ENCODE data around the gene NCAM1.
A peak's percentile ranks its signal among the peaks of the same experiment; 100 is the strongest.

Gene NCAM1

DNA sequence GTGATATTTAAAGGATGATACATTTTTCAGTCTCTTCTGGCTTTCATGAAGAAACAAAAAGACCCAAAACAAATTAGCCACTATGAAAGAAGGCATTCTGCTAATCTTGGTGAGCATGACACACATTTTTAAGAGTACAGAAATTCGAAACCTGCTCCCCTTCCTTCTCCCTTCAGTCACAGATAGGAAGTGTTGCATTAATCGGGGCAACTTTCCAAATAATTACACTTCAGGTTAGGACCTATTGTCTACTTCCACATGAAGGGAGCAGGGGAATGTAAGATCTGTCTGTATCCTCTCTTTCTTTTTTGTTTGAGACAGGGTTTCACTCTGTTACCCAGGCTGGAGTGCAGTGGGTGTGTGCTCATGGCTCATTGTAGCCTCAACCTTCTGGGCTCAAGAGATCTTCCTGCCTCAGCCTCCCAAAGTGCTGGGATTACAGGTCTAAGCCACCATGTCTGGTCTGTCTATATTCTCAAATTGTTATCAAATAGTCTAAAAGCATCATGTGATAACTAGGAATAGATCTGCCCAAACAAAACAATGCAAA is 45.8 kb downstream of the NCAM1 start:
- Histone ChIP-seq H3K9ac (ENCODE audit: low read length) (no peak overlapping the region), H3K27me3 (ENCODE audit: control insufficient read depth, insufficient read depth, low read length) (no peaks in the 10 kb centered on the region), H3K27ac (ENCODE audit: low read depth, low read length) (no peak overlapping the region), H3K36me3 (ENCODE audit: control insufficient read depth, insufficient read depth, low read length) (no peaks in the 10 kb centered on the region), H3K4me1 (ENCODE audit: control insufficient read depth, insufficient read depth, low read length) (no peaks in the 10 kb centered on the region), H3K4me3 (ENCODE audit: low read length) (no peak overlapping the region)

DNA sequence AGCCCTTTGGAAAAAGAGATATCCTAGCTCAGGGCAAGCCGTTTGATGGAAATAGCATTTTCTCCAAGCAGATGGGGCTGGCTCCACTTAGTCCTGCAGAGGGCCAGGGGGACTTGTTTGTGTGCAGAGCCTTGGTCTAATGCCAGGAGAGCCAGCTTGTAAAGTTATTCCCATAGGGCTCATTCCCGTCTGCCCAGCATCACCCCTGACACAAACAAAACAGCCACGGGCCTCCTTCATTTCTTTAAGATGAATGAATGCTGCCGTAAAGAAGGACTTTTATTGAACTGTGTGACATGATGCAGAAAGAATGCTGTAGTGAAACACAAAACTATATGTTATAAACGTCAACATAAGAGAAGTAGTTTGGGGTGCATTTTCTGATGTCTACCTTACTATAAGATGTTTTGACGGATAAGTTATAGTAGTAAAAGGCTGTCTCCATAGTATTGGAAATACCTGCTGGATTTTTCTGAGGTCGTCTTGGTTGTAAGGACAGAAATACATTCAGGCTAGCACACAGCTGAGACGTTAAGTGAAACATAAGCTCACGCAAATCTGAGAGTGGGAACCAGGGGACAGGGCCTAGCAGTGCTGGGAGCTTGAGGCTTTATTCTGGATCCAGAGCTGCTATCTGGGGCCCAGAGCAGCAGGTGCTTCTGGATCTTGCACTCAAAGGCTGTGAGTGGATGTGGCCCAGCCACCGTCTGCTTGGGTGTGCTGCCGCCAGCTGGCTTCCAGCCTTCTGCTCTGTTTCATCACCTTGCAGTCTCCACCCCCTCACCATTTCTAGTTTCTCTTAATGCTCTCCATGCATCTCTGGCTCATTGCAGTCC is 53.3 kb downstream of the NCAM1 start:
- Histone ChIP-seq H3K27me3 (ENCODE audit: control insufficient read depth, insufficient read depth, low read length) (no peaks in the 10 kb centered on the region), H3K4me1 (ENCODE audit: control insufficient read depth, insufficient read depth, low read length) (peaks cover 13% of the 10 kb centered on the region)

DNA sequence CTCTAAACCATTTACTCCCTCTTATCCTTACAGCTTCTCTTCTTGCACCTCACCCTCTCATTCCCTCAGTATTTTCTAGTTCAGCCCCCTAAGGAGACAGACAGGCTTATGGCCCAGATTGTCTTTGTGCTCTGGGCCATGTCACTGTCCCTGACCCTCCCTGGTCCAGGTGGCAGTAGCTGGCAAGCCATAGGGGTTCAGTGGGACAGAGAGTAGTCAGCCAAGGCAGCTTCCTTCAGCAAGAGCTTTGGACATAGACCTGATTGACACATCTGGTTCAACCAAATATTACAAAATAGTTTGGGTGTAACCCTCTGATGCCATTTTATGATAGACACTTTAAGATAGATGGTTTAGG is 53.9 kb downstream of the NCAM1 start:
- Histone ChIP-seq H3K4me3 (ENCODE audit: low read length) (no peak overlapping the region), H3K9ac (ENCODE audit: low read length) (no peak overlapping the region), H3K27me3 (ENCODE audit: control insufficient read depth, insufficient read depth, low read length) (no peaks in the 10 kb centered on the region), H3K36me3 (ENCODE audit: control insufficient read depth, insufficient read depth, low read length) (no peaks in the 10 kb centered on the region), H3K27ac (ENCODE audit: low read depth, low read length) (peak overlapping the region; percentile 53), H3K4me1 (ENCODE audit: control insufficient read depth, insufficient read depth, low read length) (peaks cover 13% of the 10 kb centered on the region)

More for the DNA sequence above, 53.3 kb downstream of the NCAM1 start:
- Histone ChIP-seq H3K27ac (ENCODE audit: low read depth, low read length) (peak overlapping the region; percentile 57), H3K9ac (ENCODE audit: low read length) (no peak overlapping the region), H3K4me3 (ENCODE audit: low read length) (no peak overlapping the region), H3K36me3 (ENCODE audit: control insufficient read depth, insufficient read depth, low read length) (no peaks in the 10 kb centered on the region)

DNA sequence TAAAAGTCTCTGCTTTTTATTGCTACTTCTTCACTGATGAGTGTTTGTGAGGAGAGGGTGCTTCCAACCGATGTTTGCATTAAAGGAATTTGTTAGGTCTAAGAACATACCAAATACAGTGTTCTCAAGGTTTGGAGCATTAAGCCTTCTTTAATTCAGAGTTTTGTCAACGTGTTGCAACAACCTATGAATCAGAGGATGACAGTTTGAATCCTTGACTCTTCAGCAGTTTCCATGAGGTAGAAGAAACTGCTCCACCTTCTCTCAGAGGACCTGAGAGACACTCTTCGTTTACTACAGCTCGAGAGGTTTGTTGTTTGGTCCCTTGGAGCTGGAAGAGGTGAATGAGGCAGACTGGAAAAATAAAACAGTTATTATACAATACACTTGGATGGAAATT is 55.7 kb downstream of the NCAM1 start:
- H3K27ac ChIP-seq (ENCODE audit: low read depth, low read length) = no peak overlapping the region
- H3K4me1 ChIP-seq (ENCODE audit: control insufficient read depth, insufficient read depth, low read length) = peaks cover 13% of the 10 kb centered on the region
- H3K4me3 ChIP-seq (ENCODE audit: low read length) = no peak overlapping the region

DNA sequence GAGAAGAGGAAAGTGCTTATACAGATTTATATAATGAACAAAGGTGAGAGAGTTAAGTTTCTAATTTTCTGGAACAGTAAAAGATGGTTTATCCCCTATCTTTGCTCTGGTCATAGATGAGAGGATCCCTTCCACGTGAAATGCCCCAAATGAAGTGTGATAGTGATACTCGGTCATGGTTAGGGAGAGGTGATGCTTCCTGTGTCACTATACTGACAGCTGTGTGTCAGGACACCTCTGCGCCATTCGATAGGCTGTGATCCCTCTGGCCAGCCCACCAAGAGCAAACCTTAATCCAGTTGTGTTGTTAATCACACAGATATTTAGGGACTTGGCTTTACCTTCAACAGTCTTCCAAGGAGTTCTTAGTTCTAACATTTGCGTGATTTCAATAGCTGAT is 57.7 kb downstream of the NCAM1 start:
- peaks cover 13% of the 10 kb centered on the region for H3K4me1 ChIP-seq (ENCODE audit: control insufficient read depth, insufficient read depth, low read length)

More for the DNA sequence above, 55.7 kb downstream of the NCAM1 start:
- H3K27me3 ChIP-seq (ENCODE audit: control insufficient read depth, insufficient read depth, low read length) = no peaks in the 10 kb centered on the region
- no peak overlapping the region for H3K9ac ChIP-seq (ENCODE audit: low read length)
- H3K36me3 ChIP-seq (ENCODE audit: control insufficient read depth, insufficient read depth, low read length) = no peaks in the 10 kb centered on the region

DNA sequence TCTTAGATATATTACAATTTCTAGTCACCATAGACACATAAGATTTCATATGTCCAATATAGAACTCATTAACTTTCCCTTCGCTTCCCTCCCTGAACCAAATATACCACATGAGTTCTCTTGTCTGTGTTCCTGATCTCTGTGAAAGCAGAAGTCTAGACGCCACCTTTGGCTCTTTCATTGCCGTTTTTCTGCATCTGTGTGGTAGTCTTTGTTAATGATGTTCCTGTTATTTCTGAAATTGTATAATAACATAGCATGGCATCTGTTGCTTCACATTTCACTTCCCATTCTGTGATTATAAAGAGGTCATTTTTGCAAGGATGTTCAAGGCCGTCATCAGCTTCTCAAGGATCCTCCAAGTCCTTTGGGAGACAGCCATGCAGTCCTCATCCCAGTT is 58.5 kb downstream of the NCAM1 start:
- no peaks in the 10 kb centered on the region for H3K36me3 ChIP-seq (ENCODE audit: control insufficient read depth, insufficient read depth, low read length)
- H3K27me3 ChIP-seq (ENCODE audit: control insufficient read depth, insufficient read depth, low read length) = no peaks in the 10 kb centered on the region
- H3K27ac ChIP-seq (ENCODE audit: low read depth, low read length) = no peak overlapping the region
- H3K9ac ChIP-seq (ENCODE audit: low read length) = no peak overlapping the region
- H3K4me1 ChIP-seq (ENCODE audit: control insufficient read depth, insufficient read depth, low read length) = peaks cover 5% of the 10 kb centered on the region
- no peak overlapping the region for H3K4me3 ChIP-seq (ENCODE audit: low read length)

More for the DNA sequence above, 57.7 kb downstream of the NCAM1 start:
- Histone ChIP-seq H3K27ac (ENCODE audit: low read depth, low read length) (no peak overlapping the region), H3K4me3 (ENCODE audit: low read length) (no peak overlapping the region), H3K9ac (ENCODE audit: low read length) (no peak overlapping the region), H3K36me3 (ENCODE audit: control insufficient read depth, insufficient read depth, low read length) (no peaks in the 10 kb centered on the region), H3K27me3 (ENCODE audit: control insufficient read depth, insufficient read depth, low read length) (no peaks in the 10 kb centered on the region)

DNA sequence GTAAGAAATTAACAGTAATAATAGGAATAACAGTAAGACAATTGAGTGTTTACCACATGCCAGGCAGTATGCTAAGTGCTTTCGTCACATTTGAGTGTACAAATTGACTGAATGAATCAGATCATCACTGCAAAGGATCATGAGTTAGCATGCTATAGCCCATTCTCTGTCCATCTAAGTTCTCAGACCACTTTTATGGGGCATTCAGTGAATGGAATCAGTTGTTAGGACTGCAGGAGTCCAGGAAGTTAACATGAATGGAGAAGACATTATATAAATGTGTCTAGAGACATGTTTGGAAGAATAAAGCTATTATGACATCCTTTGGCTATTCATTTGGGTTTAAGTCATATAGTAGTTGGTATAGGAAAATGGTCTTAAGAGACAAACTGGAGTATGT is 59.9 kb downstream of the NCAM1 start:
- no peak overlapping the region for H3K9ac ChIP-seq (ENCODE audit: low read length)
- no peaks in the 10 kb centered on the region for H3K36me3 ChIP-seq (ENCODE audit: control insufficient read depth, insufficient read depth, low read length)
- no peaks in the 10 kb centered on the region for H3K27me3 ChIP-seq (ENCODE audit: control insufficient read depth, insufficient read depth, low read length)
- H3K4me3 ChIP-seq (ENCODE audit: low read length) = no peak overlapping the region
- no peaks in the 10 kb centered on the region for H3K4me1 ChIP-seq (ENCODE audit: control insufficient read depth, insufficient read depth, low read length)
- no peak overlapping the region for H3K27ac ChIP-seq (ENCODE audit: low read depth, low read length)

DNA sequence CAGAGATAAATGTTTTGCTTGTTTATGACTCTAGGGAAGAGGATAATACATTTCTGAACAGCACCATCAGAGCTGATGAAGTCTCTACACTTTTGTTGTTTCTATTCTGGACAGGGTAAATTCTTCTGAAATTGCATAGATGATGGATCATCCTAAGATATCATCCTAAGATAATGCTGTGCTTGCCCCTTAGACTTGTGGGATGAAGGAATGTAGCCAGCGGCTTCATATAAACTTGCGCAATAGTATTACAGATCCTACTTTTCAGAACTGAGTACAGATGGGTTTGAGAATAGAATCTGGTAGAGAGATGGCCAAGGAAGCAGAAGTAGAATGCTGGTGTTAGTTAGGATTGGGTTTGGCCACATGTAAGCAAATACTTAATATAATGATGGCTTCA is 61.0 kb downstream of the NCAM1 start:
- H3K27me3 ChIP-seq (ENCODE audit: control insufficient read depth, insufficient read depth, low read length) = no peaks in the 10 kb centered on the region
- H3K9ac ChIP-seq (ENCODE audit: low read length) = no peak overlapping the region
- no peak overlapping the region for H3K4me3 ChIP-seq (ENCODE audit: low read length)
- no peak overlapping the region for H3K27ac ChIP-seq (ENCODE audit: low read depth, low read length)
- H3K36me3 ChIP-seq (ENCODE audit: control insufficient read depth, insufficient read depth, low read length) = no peaks in the 10 kb centered on the region
- H3K4me1 ChIP-seq (ENCODE audit: control insufficient read depth, insufficient read depth, low read length) = no peaks in the 10 kb centered on the region

DNA sequence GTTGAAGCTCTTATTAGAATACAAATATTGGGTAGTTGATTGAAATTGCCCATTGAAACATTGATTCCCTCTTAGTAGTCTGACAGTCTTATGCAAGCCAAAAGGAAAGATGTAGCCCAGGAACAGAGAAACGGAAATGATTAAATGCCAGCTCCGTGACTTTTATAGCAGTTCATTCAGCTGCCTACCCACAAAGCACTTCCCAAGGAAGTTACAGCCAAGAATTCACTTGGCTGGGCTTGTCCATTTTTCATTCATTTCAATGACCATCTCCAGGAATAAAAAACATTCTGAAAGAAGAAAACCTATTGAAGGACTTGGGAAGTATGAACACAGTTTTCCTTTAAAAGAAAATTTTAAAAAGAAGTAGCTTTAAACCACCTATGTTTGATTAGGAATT is 62.0 kb downstream of the NCAM1 start:
- H3K27me3 ChIP-seq (ENCODE audit: control insufficient read depth, insufficient read depth, low read length) = no peaks in the 10 kb centered on the region
- no peaks in the 10 kb centered on the region for H3K36me3 ChIP-seq (ENCODE audit: control insufficient read depth, insufficient read depth, low read length)
- no peak overlapping the region for H3K9ac ChIP-seq (ENCODE audit: low read length)
- H3K4me1 ChIP-seq (ENCODE audit: control insufficient read depth, insufficient read depth, low read length) = no peaks in the 10 kb centered on the region
- no peak overlapping the region for H3K27ac ChIP-seq (ENCODE audit: low read depth, low read length)
- no peak overlapping the region for H3K4me3 ChIP-seq (ENCODE audit: low read length)

DNA sequence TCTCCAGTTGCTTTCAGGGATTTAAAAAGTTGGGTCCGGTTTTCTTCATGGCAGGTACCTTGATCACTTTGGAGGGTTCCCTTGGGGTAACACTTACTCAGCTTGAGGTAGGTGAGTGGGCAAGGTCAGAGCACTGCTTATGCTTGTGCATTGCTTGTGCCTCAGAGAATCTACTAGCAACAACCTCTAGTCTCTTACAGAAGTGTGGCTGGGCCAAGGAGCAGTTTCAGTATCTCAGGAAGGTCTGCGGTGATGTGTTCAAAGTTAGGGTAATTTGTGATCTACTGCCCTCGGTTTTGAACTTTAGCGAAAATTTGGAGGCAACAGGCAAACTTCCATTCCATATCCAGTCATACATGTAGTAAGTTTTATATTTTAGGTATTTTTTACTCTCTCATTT is 62.8 kb downstream of the NCAM1 start:
- Histone ChIP-seq H3K9ac (ENCODE audit: low read length) (no peak overlapping the region), H3K27me3 (ENCODE audit: control insufficient read depth, insufficient read depth, low read length) (no peaks in the 10 kb centered on the region), H3K36me3 (ENCODE audit: control insufficient read depth, insufficient read depth, low read length) (no peaks in the 10 kb centered on the region), H3K4me1 (ENCODE audit: control insufficient read depth, insufficient read depth, low read length) (no peaks in the 10 kb centered on the region), H3K4me3 (ENCODE audit: low read length) (no peak overlapping the region), H3K27ac (ENCODE audit: low read depth, low read length) (no peak overlapping the region)

DNA sequence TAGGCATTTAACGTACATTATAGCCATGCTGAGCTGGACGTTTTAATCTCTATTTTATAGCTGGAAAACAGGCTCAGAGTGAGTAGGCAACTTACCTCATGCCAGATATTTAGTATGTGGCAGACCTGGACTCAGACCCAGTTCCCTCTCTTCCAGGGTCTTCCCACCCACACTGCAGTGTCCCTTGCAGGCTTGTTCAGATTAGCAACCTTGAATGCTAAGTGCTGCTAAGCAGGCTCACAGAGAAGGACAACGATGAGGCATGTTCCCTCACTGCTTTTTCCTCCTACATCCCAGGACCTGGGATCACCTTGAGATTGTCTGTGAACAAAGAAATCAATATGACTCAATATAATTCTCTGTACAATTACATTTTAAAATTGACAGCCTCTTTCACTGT is 65.6 kb downstream of the NCAM1 start:
- Histone ChIP-seq H3K9ac (ENCODE audit: low read length) (no peak overlapping the region), H3K4me1 (ENCODE audit: control insufficient read depth, insufficient read depth, low read length) (no peaks in the 10 kb centered on the region), H3K4me3 (ENCODE audit: low read length) (no peak overlapping the region), H3K27ac (ENCODE audit: low read depth, low read length) (no peak overlapping the region), H3K27me3 (ENCODE audit: control insufficient read depth, insufficient read depth, low read length) (no peaks in the 10 kb centered on the region), H3K36me3 (ENCODE audit: control insufficient read depth, insufficient read depth, low read length) (no peaks in the 10 kb centered on the region)

DNA sequence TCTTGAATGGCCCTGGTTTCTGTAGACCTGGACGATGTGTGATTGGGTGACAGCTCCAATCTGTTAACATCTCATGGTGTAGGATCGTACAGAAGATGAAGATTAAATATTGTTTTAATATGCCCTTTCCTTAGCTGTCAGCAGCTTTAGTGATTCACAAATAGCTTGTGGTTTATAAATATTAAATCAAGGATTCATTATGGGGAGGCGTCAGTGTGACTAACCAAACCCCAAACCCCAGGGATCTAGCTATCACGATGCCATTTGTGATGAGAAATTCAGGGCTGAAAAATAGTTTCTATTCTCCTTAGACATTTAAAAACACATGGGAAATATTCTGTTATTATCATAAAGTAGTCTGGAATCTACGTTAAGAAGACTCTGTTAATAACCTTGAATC is 73.4 kb downstream of the NCAM1 start:
- H3K27me3 ChIP-seq (ENCODE audit: control insufficient read depth, insufficient read depth, low read length) = no peaks in the 10 kb centered on the region
- H3K36me3 ChIP-seq (ENCODE audit: control insufficient read depth, insufficient read depth, low read length) = no peaks in the 10 kb centered on the region
- no peaks in the 10 kb centered on the region for H3K4me1 ChIP-seq (ENCODE audit: control insufficient read depth, insufficient read depth, low read length)
- no peak overlapping the region for H3K27ac ChIP-seq (ENCODE audit: low read depth, low read length)
- H3K9ac ChIP-seq (ENCODE audit: low read length) = no peak overlapping the region
- H3K4me3 ChIP-seq (ENCODE audit: low read length) = no peak overlapping the region

DNA sequence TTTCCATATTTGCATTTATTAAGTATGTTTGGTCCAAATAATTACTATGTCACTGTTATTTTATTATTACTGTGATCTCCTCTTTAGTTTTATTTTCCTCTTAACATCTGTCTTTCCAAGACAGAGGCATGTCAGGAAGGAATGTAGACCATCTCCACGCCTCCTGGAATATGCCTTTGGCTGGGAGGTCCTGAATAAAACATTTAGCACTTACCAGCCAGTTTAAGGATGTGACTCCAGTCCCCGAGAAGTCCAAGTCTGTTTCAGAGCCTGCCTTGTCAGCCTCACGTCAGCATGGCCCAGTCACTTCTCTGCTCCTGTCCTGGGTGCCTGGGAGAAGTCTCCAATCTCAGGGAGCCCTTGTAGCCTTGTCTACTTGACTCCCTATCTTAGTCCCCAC is 74.5 kb downstream of the NCAM1 start:
- Histone ChIP-seq H3K4me3 (ENCODE audit: low read length) (no peak overlapping the region), H3K9ac (ENCODE audit: low read length) (no peak overlapping the region), H3K4me1 (ENCODE audit: control insufficient read depth, insufficient read depth, low read length) (no peaks in the 10 kb centered on the region), H3K27ac (ENCODE audit: low read depth, low read length) (no peak overlapping the region), H3K27me3 (ENCODE audit: control insufficient read depth, insufficient read depth, low read length) (no peaks in the 10 kb centered on the region), H3K36me3 (ENCODE audit: control insufficient read depth, insufficient read depth, low read length) (no peaks in the 10 kb centered on the region)
